ENCODE data around the gene NUP210L. TPM values are rescaled to one million over a fixed set of nuclear protein-coding genes. Genes with fewer than 3 reads are reported as not detected.
A peak's percentile ranks its signal among the peaks of the same experiment; 100 is the strongest.

NUP210L gene
- total RNA-seq, 1 donor from 2014 or later, result 0.22 TPM

DNA sequence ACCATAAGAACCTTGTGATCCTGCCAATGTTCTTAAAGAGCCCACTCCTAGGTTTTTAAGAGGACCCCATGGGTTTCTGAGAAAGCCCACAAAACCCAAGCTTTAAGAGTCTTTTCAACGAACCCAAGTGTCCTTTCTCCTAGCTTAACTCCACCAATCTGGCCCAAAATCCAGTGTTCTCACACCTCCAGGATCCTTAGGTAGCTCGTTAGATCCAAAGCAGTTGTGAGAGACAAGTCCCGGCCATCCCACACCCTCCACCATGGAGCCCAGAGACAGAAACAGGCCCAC, 210.1 kb downstream of the NUP210L start:
- Mint-ChIP-seq H3K36me3 (ENCODE audit: low read depth) (peaks cover 79% of the 10 kb centered on the region), H3K27me3 (no peaks in the 10 kb centered on the region), H3K4me3 (peak overlapping the region; percentile 90), H3K27ac (peak overlapping the region; percentile 96), H3K9me3 (no peaks in the 10 kb centered on the region), H3K4me1 (peaks cover 61% of the 10 kb centered on the region)
- TF ChIP-seq, protein P1, sequence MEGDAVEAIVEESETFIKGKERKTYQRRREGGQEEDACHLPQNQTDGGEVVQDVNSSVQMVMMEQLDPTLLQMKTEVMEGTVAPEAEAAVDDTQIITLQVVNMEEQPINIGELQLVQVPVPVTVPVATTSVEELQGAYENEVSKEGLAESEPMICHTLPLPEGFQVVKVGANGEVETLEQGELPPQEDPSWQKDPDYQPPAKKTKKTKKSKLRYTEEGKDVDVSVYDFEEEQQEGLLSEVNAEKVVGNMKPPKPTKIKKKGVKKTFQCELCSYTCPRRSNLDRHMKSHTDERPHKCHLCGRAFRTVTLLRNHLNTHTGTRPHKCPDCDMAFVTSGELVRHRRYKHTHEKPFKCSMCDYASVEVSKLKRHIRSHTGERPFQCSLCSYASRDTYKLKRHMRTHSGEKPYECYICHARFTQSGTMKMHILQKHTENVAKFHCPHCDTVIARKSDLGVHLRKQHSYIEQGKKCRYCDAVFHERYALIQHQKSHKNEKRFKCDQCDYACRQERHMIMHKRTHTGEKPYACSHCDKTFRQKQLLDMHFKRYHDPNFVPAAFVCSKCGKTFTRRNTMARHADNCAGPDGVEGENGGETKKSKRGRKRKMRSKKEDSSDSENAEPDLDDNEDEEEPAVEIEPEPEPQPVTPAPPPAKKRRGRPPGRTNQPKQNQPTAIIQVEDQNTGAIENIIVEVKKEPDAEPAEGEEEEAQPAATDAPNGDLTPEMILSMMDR (IDR thresholded peaks at IDR 0.05), result no peak
- intact Hi-C loops (cut with micrococcal nuclease), result loop anchor here (1.0 to 5.0 kb wide), 3 partner anchors 21 to 663 kb away; partner anchors contain the start of gene ADAR
- CTCF ChIA-PET, result interaction anchor here (0.8 to 4.0 kb wide), 9 partner anchors 19 to 147 kb away, joined by 3 to 46 read pairs (median 8); partner anchors contain the start of genes CREB3L4, RAB13 and SLC39A1
- POLR2A ChIA-PET, result interaction anchor here (0.8 to 5.8 kb wide), 32 partner anchors 10 to 1228 kb away, joined by 3 to 234 read pairs (median 8); partner anchors contain the start of genes CHTOP, CREB3L4, CRTC2 and GATAD2B
- DNase-seq (no peak), ATAC-seq (ENCODE audit: low read depth) (no peak)

DNA sequence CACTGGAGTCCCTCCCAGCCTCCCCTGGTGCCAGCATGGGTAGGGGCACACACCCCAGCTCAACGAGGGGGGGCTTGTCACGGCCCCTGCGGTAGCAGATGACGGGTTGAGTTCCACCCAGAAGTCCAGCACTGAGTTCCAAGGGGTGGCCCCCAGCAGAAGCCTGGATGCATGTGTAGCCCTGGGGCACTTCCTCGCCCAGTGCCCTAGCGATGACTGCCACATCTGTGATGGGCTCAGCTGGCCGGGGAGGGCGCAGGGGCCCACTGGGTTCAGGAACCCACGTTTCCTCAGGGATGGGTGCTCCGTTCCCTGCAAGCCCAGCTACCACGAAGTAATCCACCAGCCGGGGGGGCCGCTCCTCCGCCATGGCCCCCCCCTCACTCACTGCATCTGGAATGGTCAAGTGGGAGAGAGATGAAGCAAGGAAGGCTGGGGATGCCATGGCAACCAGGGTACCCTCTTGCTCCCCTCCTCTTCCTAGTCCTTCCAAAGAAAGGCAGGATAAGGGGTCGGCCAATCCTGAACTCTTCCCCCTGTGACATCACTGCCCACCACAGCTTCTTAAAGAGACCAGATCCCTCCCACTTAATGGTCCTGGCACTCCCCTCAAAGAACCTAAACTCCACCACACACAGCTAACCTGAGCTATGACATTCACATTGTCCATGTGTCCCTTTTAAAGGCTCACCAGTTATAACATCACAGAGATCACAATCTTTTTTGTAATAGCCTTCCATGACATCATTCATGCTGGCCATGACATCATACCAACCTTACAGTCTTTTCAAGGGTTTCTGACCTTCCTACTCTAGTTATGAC, 210.7 kb downstream of the NUP210L start:
- Mint-ChIP-seq H3K36me3 (ENCODE audit: low read depth) (peaks cover 81% of the 10 kb centered on the region), H3K4me1 (peaks cover 57% of the 10 kb centered on the region), H3K4me3 (peak overlapping the region; percentile 90), H3K27me3 (no peaks in the 10 kb centered on the region), H3K9me3 (no peaks in the 10 kb centered on the region), H3K27ac (peak overlapping the region; percentile 96)
- TF ChIP-seq, protein P1 (IDR thresholded peaks at IDR 0.05), result no peak
- ChIA-PET POLR2A (interaction anchor here (0.6 to 5.8 kb wide), 32 partner anchors 9 to 1229 kb away, joined by 3 to 234 read pairs (median 8); partner anchors contain the start of genes CHTOP, CREB3L4, CRTC2 and GATAD2B), CTCF (interaction anchor here (0.8 to 4.0 kb wide), 7 partner anchors 19 to 123 kb away, joined by 4 to 46 read pairs (median 13); partner anchors contain the start of genes CREB3L4, RAB13 and SLC39A1)
- ATAC-seq (ENCODE audit: low read depth), result no peak
- DNase-seq, result no peak
- intact Hi-C loops (cut with micrococcal nuclease), result no loop called here

DNA sequence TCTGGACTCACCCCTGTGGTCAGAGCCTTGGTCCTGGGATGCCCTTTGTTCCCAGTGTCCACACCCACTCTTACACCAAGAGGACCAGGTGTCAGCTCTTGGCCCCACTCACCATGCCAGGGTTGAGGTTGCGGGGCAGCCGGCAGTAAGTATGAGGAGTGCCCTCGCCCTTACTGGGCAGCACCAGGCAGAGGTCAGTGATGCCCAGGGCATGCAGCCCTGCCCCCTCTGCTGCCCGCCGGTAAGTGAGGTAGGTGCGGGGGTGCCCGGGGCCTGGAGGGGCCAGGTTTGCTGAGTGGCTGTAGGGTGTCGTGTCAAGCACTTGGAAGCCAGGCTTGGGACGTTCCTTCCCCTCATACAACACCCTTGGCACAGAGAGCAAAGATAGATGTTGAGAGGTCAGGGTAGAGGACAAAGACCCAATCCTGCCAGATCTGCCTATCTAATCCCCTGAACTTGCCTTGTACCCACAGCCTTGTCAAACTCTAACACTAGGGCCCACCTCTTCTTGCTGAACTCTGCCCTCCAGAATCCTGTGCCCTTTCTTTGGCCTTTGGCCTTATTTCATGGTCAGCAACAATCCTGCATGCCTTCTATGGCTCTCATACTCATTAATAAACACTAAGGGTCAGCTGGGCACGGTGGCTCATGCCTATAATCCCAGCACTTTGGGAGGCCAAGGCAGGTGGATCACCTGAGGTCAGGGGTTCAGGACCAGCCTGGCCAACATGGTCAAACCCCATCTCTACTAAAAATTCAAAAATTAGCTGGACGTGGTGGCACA, 211.9 kb downstream of the NUP210L start:
- no peak for DNase-seq
- H3K27me3 Mint-ChIP-seq, result no peaks in the 10 kb centered on the region
- peaks cover 77% of the 10 kb centered on the region for H3K36me3 Mint-ChIP-seq (ENCODE audit: low read depth)
- no peak overlapping the region for H3K4me3 Mint-ChIP-seq
- intact Hi-C loops (cut with micrococcal nuclease), result no loop called here
- no peaks in the 10 kb centered on the region for H3K9me3 Mint-ChIP-seq
- TF ChIP-seq, protein P1 (IDR thresholded peaks at IDR 0.05), result no peak
- CTCF ChIA-PET, result no interaction called here
- POLR2A ChIA-PET, result interaction anchor here (0.6 to 5.8 kb wide), 8 partner anchors 14 to 286 kb away, joined by 3 to 181 read pairs (median 4); partner anchors contain the start of genes CREB3L4, CRTC2, GATAD2B and JTB
- peak overlapping the region; percentile 30 for H3K27ac Mint-ChIP-seq
- H3K4me1 Mint-ChIP-seq, result peaks cover 46% of the 10 kb centered on the region
- ATAC-seq (ENCODE audit: low read depth), result no peak

Other genes with a start within 250 kb of the NUP210L start
- gene GATAD2B, start 232.1 kb downstream of the NUP210L start, total RNA-seq, result 78.4 and 86.3 TPM in 2 replicates
- 217 and 257 TPM in 2 replicates for gene DENND4B, start 208.4 kb downstream of the NUP210L start, total RNA-seq
- gene CRTC2, start 196.5 kb downstream of the NUP210L start, total RNA-seq, result 206 and 247 TPM in 2 replicates
- gene SLC39A1, start 191.5 kb downstream of the NUP210L start, total RNA-seq, result 51.3 and 56.3 TPM in 2 replicates
- gene CREB3L4, start 187.2 kb downstream of the NUP210L start, total RNA-seq, result 9.4 and 10.2 TPM in 2 replicates
- 137 and 147 TPM in 2 replicates for gene JTB, start 177.4 kb downstream of the NUP210L start, total RNA-seq
- 48.2 and 49.1 TPM in 2 replicates for gene RAB13, start 168.7 kb downstream of the NUP210L start, total RNA-seq
- gene RPS27, start 164.3 kb downstream of the NUP210L start, total RNA-seq, result 3,463 and 4,673 TPM in 2 replicates
- gene TPM3, start 37.0 kb upstream of the NUP210L start, total RNA-seq, result 466 and 509 TPM in 2 replicates
- gene CFAP141, start 51.3 kb upstream of the NUP210L start, total RNA-seq, result not detected in 2 replicates
- gene UBAP2L, start 65.9 kb upstream of the NUP210L start, total RNA-seq, result 209 and 234 TPM in 2 replicates
- gene HAX1, start 117.6 kb upstream of the NUP210L start, total RNA-seq, result 89.4 and 93.0 TPM in 2 replicates
- not detected in 2 replicates for gene AQP10, start 166.0 kb upstream of the NUP210L start, total RNA-seq
- gene ATP8B2, start 170.5 kb upstream of the NUP210L start, total RNA-seq, result 24.3 and 27.3 TPM in 2 replicates

Measured in activated B cell treated with CpG ODN at 0.5 μM for 24 hours (primary cell).